Tibial nerve (tissue), 3 donors: ENCODE results near the gene KIRREL3.

Source experiments
- POLR2A ChIP-seq, 2 donors: fragments of 450-650 bp; IDR thresholded peaks; one replicate each; pipeline ENCODE4 v1.6.1; 2017; ENCODE audit warnings: antibody characterized with exemption in 2 of 2, mild to moderate bottlenecking in 2 of 2, moderate library complexity in 2 of 2
- TF ChIP-seq, protein P1 (sequence below), 5 experiments: fragments of 200-600 bp in 3 of 5; fragments of 450-650 bp in 2 of 5; sonication (generic) in 3 of 5; IDR thresholded peaks; one replicate each; pipeline ENCODE4 v1.5.1; 2016 to 2019; ENCODE audit warnings: antibody characterized with exemption in 5 of 5, mild to moderate bottlenecking in 3 of 5, moderate library complexity in 2 of 5

DNA sequence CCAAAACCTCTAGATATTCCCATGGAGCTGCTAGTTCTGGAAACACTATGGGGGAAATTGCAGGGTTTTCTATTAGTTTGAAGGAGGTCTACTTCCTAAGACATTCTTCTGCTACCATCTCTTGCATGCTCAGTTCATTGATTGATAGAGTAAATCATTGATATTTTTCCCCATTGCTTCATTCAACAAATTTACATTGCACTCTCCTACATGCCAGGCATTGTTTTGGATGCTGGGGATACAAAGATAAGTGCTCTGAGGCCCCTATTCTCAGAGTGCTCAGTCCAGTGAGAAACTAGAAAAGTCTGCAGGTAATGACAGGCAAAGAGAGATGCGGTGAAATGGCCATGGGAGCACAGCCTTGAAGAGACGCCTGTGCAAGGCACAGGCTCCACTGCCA, 313.1 kb downstream of the KIRREL3 start:
- TF ChIP-seq, protein P1, sequence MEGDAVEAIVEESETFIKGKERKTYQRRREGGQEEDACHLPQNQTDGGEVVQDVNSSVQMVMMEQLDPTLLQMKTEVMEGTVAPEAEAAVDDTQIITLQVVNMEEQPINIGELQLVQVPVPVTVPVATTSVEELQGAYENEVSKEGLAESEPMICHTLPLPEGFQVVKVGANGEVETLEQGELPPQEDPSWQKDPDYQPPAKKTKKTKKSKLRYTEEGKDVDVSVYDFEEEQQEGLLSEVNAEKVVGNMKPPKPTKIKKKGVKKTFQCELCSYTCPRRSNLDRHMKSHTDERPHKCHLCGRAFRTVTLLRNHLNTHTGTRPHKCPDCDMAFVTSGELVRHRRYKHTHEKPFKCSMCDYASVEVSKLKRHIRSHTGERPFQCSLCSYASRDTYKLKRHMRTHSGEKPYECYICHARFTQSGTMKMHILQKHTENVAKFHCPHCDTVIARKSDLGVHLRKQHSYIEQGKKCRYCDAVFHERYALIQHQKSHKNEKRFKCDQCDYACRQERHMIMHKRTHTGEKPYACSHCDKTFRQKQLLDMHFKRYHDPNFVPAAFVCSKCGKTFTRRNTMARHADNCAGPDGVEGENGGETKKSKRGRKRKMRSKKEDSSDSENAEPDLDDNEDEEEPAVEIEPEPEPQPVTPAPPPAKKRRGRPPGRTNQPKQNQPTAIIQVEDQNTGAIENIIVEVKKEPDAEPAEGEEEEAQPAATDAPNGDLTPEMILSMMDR (IDR thresholded peaks at IDR 0.05): no peak
- TF ChIP-seq POLR2A (IDR thresholded peaks at IDR 0.05): no peak
